Measurements from ENCODE around the gene KRT1.

KRT1 gene

DNA sequence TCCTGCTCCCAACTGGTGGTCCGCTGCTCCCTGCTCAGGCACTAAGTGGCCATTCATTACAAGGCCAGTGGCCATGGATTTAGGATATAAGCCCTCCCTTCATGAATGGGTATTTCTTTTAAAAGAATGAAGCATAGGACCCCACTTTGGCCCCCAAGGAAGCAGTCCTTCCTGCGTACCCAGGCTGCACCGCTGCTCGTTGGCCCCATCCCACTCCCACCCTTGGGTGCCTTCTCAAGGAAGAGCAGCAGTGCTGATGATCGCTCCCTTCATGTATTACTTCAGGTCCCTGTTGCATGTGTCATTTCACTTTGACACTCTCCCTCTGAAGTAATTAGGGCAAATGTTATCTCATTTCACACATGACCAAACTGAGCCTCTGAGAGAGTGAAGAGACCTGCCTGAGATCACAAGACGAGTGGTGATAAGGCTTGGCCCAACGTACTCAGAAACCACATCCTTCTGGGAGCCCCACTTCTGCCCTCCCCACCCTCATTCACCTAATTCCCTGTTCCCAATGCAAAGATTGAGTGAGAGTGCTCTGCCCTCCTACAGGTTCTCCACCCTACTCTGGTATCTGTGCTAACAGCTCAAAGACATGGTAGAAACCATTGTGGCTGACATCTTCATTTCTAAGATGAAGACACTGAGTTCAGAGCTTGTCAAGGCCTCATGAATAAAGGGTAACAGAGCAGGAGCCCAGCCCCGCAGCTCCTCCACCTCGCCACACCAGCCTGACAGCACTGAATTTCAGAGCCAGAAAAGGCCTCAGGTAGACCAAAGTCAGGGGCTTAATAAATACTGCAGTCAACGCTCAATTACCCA, 17.9 kb downstream of the KRT1 start:
- Histone ChIP-seq H3K27me3 (ENCODE audit: low read length) (no peaks in the 10 kb centered on the region), H4K20me1 (ENCODE audit: low read depth, low read length) (no peaks in the 10 kb centered on the region), H3K4me3 (ENCODE audit: insufficient read depth, low read length, poor library complexity, severe bottlenecking) (no peak overlapping the region), H3K36me3 (ENCODE audit: low read length) (no peaks in the 10 kb centered on the region), H3K9ac (ENCODE audit: low read length) (no peak overlapping the region), H3F3A (ENCODE audit: insufficient read depth) (no peaks in the 10 kb centered on the region), H3K9me2 (replicated peaks; ENCODE audit: insufficient read depth, low read length) (no peaks in the 10 kb centered on the region), H2AFZ (ENCODE audit: low read depth, low read length, severe bottlenecking) (no peak overlapping the region), H3K4me2 (ENCODE audit: low read depth, low read length, poor library complexity, severe bottlenecking) (no peak overlapping the region), H3K79me2 (ENCODE audit: insufficient read depth, low read length) (no peaks in the 10 kb centered on the region), H3K9me3 (ENCODE audit: insufficient read depth, low read length) (no peaks in the 10 kb centered on the region), H3K27ac (ENCODE audit: low read depth, low read length) (no peak overlapping the region)
- TF ChIP-seq EZH2phosphoT487 (conservative IDR thresholded peaks at IDR 0.05; ENCODE audit: low read length): no peak
- TF ChIP-seq, protein P1, sequence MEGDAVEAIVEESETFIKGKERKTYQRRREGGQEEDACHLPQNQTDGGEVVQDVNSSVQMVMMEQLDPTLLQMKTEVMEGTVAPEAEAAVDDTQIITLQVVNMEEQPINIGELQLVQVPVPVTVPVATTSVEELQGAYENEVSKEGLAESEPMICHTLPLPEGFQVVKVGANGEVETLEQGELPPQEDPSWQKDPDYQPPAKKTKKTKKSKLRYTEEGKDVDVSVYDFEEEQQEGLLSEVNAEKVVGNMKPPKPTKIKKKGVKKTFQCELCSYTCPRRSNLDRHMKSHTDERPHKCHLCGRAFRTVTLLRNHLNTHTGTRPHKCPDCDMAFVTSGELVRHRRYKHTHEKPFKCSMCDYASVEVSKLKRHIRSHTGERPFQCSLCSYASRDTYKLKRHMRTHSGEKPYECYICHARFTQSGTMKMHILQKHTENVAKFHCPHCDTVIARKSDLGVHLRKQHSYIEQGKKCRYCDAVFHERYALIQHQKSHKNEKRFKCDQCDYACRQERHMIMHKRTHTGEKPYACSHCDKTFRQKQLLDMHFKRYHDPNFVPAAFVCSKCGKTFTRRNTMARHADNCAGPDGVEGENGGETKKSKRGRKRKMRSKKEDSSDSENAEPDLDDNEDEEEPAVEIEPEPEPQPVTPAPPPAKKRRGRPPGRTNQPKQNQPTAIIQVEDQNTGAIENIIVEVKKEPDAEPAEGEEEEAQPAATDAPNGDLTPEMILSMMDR (IDR thresholded peaks at IDR 0.05; ENCODE audit: insufficient read depth, low read length, poor library complexity, severe bottlenecking): no peak

DNA sequence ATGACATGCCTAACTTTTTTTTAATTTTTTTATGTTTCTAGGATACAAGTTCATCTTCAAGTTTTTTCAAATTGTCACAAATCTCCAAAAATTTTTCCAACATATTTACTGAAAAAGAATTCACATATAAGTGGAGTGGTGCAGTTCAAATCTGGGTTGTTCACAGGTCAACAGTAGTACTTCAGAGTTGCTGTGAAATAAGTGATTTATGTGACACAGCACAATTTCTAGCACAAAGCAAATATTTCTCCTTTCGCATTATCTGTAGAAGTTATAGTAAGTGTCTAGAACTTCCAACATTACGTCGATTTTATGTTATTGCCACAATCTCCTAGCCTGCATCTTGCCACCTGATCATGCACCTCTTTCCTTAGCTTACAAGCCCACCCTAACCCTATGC, 18.5 kb downstream of the KRT1 start:
- Histone ChIP-seq H3F3A (ENCODE audit: insufficient read depth) (no peaks in the 10 kb centered on the region), H3K27me3 (ENCODE audit: low read length) (no peaks in the 10 kb centered on the region), H3K4me2 (ENCODE audit: low read depth, low read length, poor library complexity, severe bottlenecking) (no peak overlapping the region), H3K4me3 (ENCODE audit: insufficient read depth, low read length, poor library complexity, severe bottlenecking) (no peak overlapping the region), H3K36me3 (ENCODE audit: low read length) (no peaks in the 10 kb centered on the region), H3K9ac (ENCODE audit: low read length) (no peak overlapping the region), H3K79me2 (ENCODE audit: insufficient read depth, low read length) (no peaks in the 10 kb centered on the region), H3K9me2 (replicated peaks; ENCODE audit: insufficient read depth, low read length) (no peaks in the 10 kb centered on the region), H3K9me3 (ENCODE audit: insufficient read depth, low read length) (no peaks in the 10 kb centered on the region), H4K20me1 (ENCODE audit: low read depth, low read length) (no peaks in the 10 kb centered on the region), H2AFZ (ENCODE audit: low read depth, low read length, severe bottlenecking) (no peak overlapping the region), H3K27ac (ENCODE audit: low read depth, low read length) (no peak overlapping the region)
- TF ChIP-seq, protein P1 (IDR thresholded peaks at IDR 0.05; ENCODE audit: insufficient read depth, low read length, poor library complexity, severe bottlenecking): no peak
- TF ChIP-seq EZH2phosphoT487 (conservative IDR thresholded peaks at IDR 0.05; ENCODE audit: low read length): no peak

DNA sequence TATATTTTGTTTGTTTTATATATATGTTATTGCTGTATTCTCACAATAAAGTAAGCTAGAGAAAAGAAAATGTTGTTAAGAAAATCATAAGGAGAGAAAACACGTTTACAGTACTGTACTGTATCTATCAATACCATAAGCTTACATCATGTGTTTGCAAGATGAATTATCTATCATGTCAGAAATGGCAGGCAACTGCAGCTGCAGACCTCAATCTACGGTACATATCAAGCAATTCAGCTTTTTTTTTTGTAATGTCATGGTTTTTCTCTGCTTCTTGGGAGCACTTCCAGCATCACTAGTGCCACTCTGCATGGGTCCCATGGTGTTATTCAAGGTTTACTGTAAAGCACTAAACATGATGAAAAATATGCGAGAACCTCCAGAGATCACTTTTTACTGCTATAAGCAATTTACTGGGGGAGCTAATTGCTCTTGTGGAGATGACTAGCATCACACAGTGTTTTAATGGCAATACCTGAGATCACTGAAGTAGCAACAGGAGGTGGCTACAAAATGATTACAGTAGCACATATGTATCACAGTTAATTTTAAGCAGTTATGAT, 19.2 kb downstream of the KRT1 start:
- H3K79me2 ChIP-seq (ENCODE audit: insufficient read depth, low read length): no peaks in the 10 kb centered on the region
- no peak overlapping the region for H3K4me2 ChIP-seq (ENCODE audit: low read depth, low read length, poor library complexity, severe bottlenecking)
- no peaks in the 10 kb centered on the region for H3K36me3 ChIP-seq (ENCODE audit: low read length)
- no peak for TF ChIP-seq EZH2phosphoT487 (conservative IDR thresholded peaks at IDR 0.05; ENCODE audit: low read length)
- H3K27ac ChIP-seq (ENCODE audit: low read depth, low read length): no peak overlapping the region
- H3K9ac ChIP-seq (ENCODE audit: low read length): no peak overlapping the region
- no peaks in the 10 kb centered on the region for H4K20me1 ChIP-seq (ENCODE audit: low read depth, low read length)
- no peak overlapping the region for H3K4me3 ChIP-seq (ENCODE audit: insufficient read depth, low read length, poor library complexity, severe bottlenecking)
- H2AFZ ChIP-seq (ENCODE audit: low read depth, low read length, severe bottlenecking): no peak overlapping the region
- H3F3A ChIP-seq (ENCODE audit: insufficient read depth): no peaks in the 10 kb centered on the region
- no peaks in the 10 kb centered on the region for H3K9me3 ChIP-seq (ENCODE audit: insufficient read depth, low read length)
- H3K27me3 ChIP-seq (ENCODE audit: low read length): no peaks in the 10 kb centered on the region
- no peaks in the 10 kb centered on the region for H3K9me2 ChIP-seq (replicated peaks; ENCODE audit: insufficient read depth, low read length)

DNA sequence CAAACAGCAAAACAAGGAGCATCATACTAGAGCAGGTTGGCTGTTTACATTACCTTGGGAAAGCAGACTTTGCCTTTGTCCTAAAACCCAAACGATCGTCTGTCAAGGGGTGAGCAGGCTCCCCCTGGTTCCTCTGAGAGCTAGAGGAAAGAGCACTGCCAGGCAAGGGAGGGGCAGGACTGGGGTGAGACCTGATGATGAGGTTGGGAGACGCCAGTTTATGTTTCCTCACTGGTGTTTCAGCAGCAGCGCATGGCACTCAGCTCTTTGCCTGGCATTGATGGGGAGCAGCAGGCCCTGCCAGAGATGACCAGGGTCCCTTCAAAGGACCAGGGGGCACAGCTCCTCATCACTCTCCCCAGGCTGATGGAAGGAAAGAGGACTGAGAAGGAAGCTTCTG, 20.3 kb downstream of the KRT1 start:
- TF ChIP-seq, protein P1 (IDR thresholded peaks at IDR 0.05; ENCODE audit: insufficient read depth, low read length, poor library complexity, severe bottlenecking): no peak
- no peak for TF ChIP-seq EZH2phosphoT487 (conservative IDR thresholded peaks at IDR 0.05; ENCODE audit: low read length)
- Histone ChIP-seq H3K36me3 (ENCODE audit: low read length) (no peaks in the 10 kb centered on the region), H3F3A (ENCODE audit: insufficient read depth) (no peaks in the 10 kb centered on the region), H3K4me2 (ENCODE audit: low read depth, low read length, poor library complexity, severe bottlenecking) (no peak overlapping the region), H3K9ac (ENCODE audit: low read length) (no peak overlapping the region), H3K9me2 (replicated peaks; ENCODE audit: insufficient read depth, low read length) (no peaks in the 10 kb centered on the region), H3K9me3 (ENCODE audit: insufficient read depth, low read length) (no peaks in the 10 kb centered on the region), H3K4me3 (ENCODE audit: insufficient read depth, low read length, poor library complexity, severe bottlenecking) (no peak overlapping the region), H2AFZ (ENCODE audit: low read depth, low read length, severe bottlenecking) (no peak overlapping the region), H3K27me3 (ENCODE audit: low read length) (no peaks in the 10 kb centered on the region), H3K79me2 (ENCODE audit: insufficient read depth, low read length) (no peaks in the 10 kb centered on the region), H3K27ac (ENCODE audit: low read depth, low read length) (no peak overlapping the region), H4K20me1 (ENCODE audit: low read depth, low read length) (no peaks in the 10 kb centered on the region)

Measured in SU-DHL-6 (cell line).